Skeletal muscle tissue (tissue), 4 donors: ENCODE data around the gene FOXE3. TPM values are rescaled to one million over a fixed set of nuclear protein-coding genes. Genes with fewer than 3 reads are reported as not detected.

Experiments used
- H3K27ac ChIP-seq: one replicate; pipeline ENCODE4 v1.7.0; 2013; ENCODE audit warnings: mild to moderate bottlenecking, low read depth, low read length, inconsistent platforms
- H3K27me3 ChIP-seq, 3 donors: one replicate each; pipeline ENCODE4 v1.7.0; 2013; ENCODE audit warnings: low read length in 3 of 3; ENCODE audit not compliant: control insufficient read depth in 3 of 3, insufficient read depth in 3 of 3
- H3K36me3 ChIP-seq, 3 donors: one replicate each; pipeline ENCODE4 v1.7.0; 2013; ENCODE audit warnings: low read length in 3 of 3; ENCODE audit not compliant: control insufficient read depth in 3 of 3, insufficient read depth in 3 of 3
- H3K4me1 ChIP-seq, 3 donors: one replicate each; pipeline ENCODE4 v1.7.0; 2013; ENCODE audit warnings: low read length in 3 of 3, mild to moderate bottlenecking in 3 of 3; ENCODE audit not compliant: control insufficient read depth in 3 of 3, insufficient read depth in 3 of 3
- H3K4me3 ChIP-seq, 3 donors: one replicate each; pipeline ENCODE4 v1.7.0; 2013; ENCODE audit warnings: low read length in 3 of 3
- H3K9ac ChIP-seq, 3 donors: one replicate each; pipeline ENCODE4 v1.7.0; 2013; ENCODE audit warnings: low read length in 3 of 3, mild to moderate bottlenecking in 3 of 3, moderate library complexity in 2 of 3, low read depth in 1 of 3
- H3K9me3 ChIP-seq, 3 donors: one replicate each; pipeline ENCODE4 v1.7.0; 2013; ENCODE audit warnings: low read length in 3 of 3; ENCODE audit not compliant: control insufficient read depth in 3 of 3
- total RNA-seq: library from RNA; depleted of rRNA; stranded (reverse); fragments of >200 nt; gene quantifications from one replicate; pipeline ENCODE4 v1.2.3, GENCODE V29; 2014
- donor health status: Osteomylitis.

The FOXE3 gene
- not detected for total RNA-seq

- Histone ChIP-seq H3K27me3 (peaks cover 43 to 56% (median 45%) of the 10 kb centered on the region in 3 donors), H3K4me1 (no peaks in the 10 kb centered on the region), H3K9ac (no peak within 1 kb of the TSS), H3K36me3 (no peaks in the 10 kb centered on the region), H3K27ac (no peak within 1 kb of the TSS), H3K9me3 (no peaks in the 10 kb centered on the region), H3K4me3 (peak within 1 kb of the TSS in 1 of 3 donors; percentile 35)
These were observed at the start of gene FOXE3 for GRCh38 chr1:47415728-47416318. Gene FOXE3, plus strand, starts transcription at chr1:47416285. Its CDS starts 31 bp downstream, at chr1:47416316.

DNA sequence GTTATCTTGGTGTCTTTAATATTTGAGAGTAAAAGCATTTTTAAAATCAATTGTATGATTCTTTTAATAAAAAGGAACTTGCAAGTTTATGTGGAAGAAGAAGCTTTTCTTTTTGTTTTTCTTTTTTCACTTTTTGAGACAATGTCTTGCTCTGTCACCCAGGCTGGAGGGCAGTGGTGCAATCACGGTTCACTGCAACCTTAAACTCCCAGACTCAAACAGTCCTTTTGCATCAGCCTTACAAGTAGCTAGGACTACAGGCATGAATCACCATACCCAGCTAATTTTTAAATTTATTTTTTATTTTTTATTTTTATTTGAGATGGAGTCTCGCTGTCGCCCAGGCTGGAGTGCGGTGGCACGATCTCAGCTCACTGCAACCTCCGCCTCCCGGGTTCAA, 48.4 kb upstream of the FOXE3 start:
- H3K9me3 ChIP-seq = no peaks in the 10 kb centered on the region
- H3K36me3 ChIP-seq = peaks cover 12 to 25% (median 13%) of the 10 kb centered on the region in 3 donors
- H3K4me1 ChIP-seq = peaks cover 0 to 2% (median 0%) of the 10 kb centered on the region in 3 donors
- no peak overlapping the region for H3K27ac ChIP-seq
- H3K9ac ChIP-seq = no peak overlapping the region
- H3K4me3 ChIP-seq = no peak overlapping the region
- H3K27me3 ChIP-seq = no peaks in the 10 kb centered on the region

GRCh38 chr1:47371016-47371517, 45.0 kb upstream of the FOXE3 start:
- Histone ChIP-seq H3K27ac (no peak overlapping the region), H3K27me3 (no peaks in the 10 kb centered on the region), H3K9me3 (no peaks in the 10 kb centered on the region), H3K4me1 (no peaks in the 10 kb centered on the region), H3K4me3 (no peak overlapping the region), H3K9ac (no peak overlapping the region), H3K36me3 (peaks cover 18 to 45% (median 31%) of the 10 kb centered on the region in 3 donors)

DNA sequence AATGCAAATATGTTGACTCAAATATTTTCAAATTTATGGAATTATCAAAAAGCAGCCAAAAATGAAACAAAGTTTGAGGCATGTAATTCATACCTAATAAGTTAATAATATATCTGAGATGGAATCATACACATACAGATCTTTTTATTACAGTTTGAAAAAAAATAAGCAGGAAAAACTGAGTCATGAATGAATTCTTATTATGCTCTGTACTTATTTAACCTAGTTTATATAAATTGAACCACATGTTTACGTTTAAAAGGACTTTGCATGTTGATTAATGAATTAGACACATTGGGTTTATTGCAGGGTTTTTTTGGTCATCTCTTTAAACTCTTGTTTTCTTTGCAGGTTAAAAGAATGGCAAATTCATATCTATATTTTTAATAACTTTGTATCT, 41.6 kb upstream of the FOXE3 start:
- no peak overlapping the region for H3K4me3 ChIP-seq
- H3K27me3 ChIP-seq = no peaks in the 10 kb centered on the region
- no peaks in the 10 kb centered on the region for H3K9me3 ChIP-seq
- H3K9ac ChIP-seq = no peak overlapping the region
- peaks cover 12 to 47% (median 32%) of the 10 kb centered on the region in 3 donors for H3K36me3 ChIP-seq
- no peak overlapping the region for H3K27ac ChIP-seq
- H3K4me1 ChIP-seq = no peaks in the 10 kb centered on the region

- H3K9me3 ChIP-seq = no peaks in the 10 kb centered on the region
- no peaks in the 10 kb centered on the region for H3K27me3 ChIP-seq
- H3K36me3 ChIP-seq = peaks cover 9 to 39% (median 27%) of the 10 kb centered on the region in 3 donors
- H3K4me1 ChIP-seq = no peaks in the 10 kb centered on the region
- H3K9ac ChIP-seq = no peak overlapping the region
- no peak overlapping the region for H3K27ac ChIP-seq
- H3K4me3 ChIP-seq = no peak overlapping the region
These were observed 37.9 kb upstream of the FOXE3 start for GRCh38 chr1:47378147-47378546.

DNA sequence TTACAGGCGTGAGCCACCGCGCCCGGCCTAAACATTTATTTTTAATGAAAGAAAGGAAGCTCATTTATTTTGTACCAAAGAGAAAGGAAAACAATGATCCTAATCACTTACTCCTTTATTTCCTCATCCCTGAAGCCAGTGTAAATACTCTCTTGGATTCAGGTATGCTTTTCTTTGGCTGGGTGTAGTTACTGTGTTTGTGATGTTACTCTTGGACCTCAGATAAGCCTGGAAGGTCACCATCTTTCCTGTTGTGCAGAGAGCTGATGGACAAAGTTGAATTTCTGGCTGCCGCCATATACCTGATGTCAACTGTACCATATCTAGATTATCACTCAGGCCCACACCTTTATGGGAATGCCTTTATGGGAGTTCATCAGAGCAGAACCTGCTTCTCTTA, 35.4 kb upstream of the FOXE3 start:
- no peaks in the 10 kb centered on the region for H3K4me1 ChIP-seq
- no peaks in the 10 kb centered on the region for H3K9me3 ChIP-seq
- H3K27ac ChIP-seq = no peak overlapping the region
- H3K27me3 ChIP-seq = no peaks in the 10 kb centered on the region
- peaks cover 4 to 24% (median 11%) of the 10 kb centered on the region in 3 donors for H3K36me3 ChIP-seq
- H3K4me3 ChIP-seq = no peak overlapping the region
- H3K9ac ChIP-seq = no peak overlapping the region

- Histone ChIP-seq H3K9me3 (no peaks in the 10 kb centered on the region), H3K27me3 (no peaks in the 10 kb centered on the region), H3K4me1 (no peaks in the 10 kb centered on the region), H3K36me3 (peaks cover 4 to 18% (median 7%) of the 10 kb centered on the region in 3 donors), H3K9ac (no peak overlapping the region), H3K27ac (no peak overlapping the region), H3K4me3 (no peak overlapping the region)
These were observed 33.6 kb upstream of the FOXE3 start for GRCh38 chr1:47382399-47382983.

DNA sequence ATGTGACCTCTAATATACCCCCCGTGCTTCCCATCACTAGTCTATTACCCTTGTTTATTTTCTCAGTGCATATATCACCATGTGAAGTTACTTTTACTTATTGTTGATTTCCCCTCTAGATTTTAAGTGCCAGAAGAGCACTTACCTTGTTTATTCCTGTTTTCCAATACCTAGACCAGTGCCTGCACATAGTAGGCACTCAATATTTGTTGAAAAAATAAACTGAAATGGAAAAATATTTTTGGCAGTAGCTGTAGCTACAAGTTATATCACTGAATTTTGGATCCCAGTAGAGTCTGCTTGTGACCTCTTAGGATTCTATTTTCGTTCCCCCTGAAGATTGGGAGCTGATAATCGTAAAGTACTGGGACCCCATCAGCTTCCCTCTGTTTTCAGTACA, 32.0 kb upstream of the FOXE3 start:
- Histone ChIP-seq H3K4me1 (peaks cover 0 to 4% (median 3%) of the 10 kb centered on the region in 3 donors), H3K27ac (no peak overlapping the region), H3K27me3 (peaks cover 0 to 3% (median 0%) of the 10 kb centered on the region in 3 donors), H3K9me3 (no peaks in the 10 kb centered on the region), H3K36me3 (peaks cover 4 to 16% (median 7%) of the 10 kb centered on the region in 3 donors), H3K9ac (no peak overlapping the region), H3K4me3 (no peak overlapping the region)

GRCh38 chr1:47385020-47385419, 31.1 kb upstream of the FOXE3 start:
- H3K4me3 ChIP-seq = no peak overlapping the region
- H3K36me3 ChIP-seq = peaks cover 2 to 10% (median 4%) of the 10 kb centered on the region in 3 donors
- H3K27ac ChIP-seq = no peak overlapping the region
- H3K4me1 ChIP-seq = peaks cover 0 to 4% (median 3%) of the 10 kb centered on the region in 3 donors
- no peak overlapping the region for H3K9ac ChIP-seq
- peaks cover 0 to 3% (median 3%) of the 10 kb centered on the region in 3 donors for H3K27me3 ChIP-seq
- H3K9me3 ChIP-seq = no peaks in the 10 kb centered on the region

- H3K4me3 ChIP-seq = no peak overlapping the region
- H3K36me3 ChIP-seq = peaks cover 0 to 5% (median 2%) of the 10 kb centered on the region in 3 donors
- H3K9ac ChIP-seq = no peak overlapping the region
- peaks cover 3 to 7% (median 6%) of the 10 kb centered on the region in 3 donors for H3K27me3 ChIP-seq
- peaks cover 0 to 4% (median 3%) of the 10 kb centered on the region in 3 donors for H3K4me1 ChIP-seq
- no peaks in the 10 kb centered on the region for H3K9me3 ChIP-seq
- no peak overlapping the region for H3K27ac ChIP-seq
These were observed 29.8 kb upstream of the FOXE3 start for GRCh38 chr1:47386268-47386667.
